Posterior vena cava (tissue), 2 donors: Measurements from ENCODE around the gene AEBP1. TPM values are rescaled to one million over a fixed set of nuclear protein-coding genes. Genes with fewer than 3 reads are reported as not detected.

Experiments
- DNase-seq: peaks from one replicate; pipeline ENCODE4 v3.0.0-alpha.2; 2020; ENCODE audit warnings: low spot score
- intact Hi-C, 2 donors: fragments of 100-400 bp; cut with DNase I; formaldehyde crosslinking; loops; one replicate each; pipeline versions ENCODE4 v1.14.1 to v1.14.2; 2022 to 2023
- total RNA-seq, 2 donors: library from RNA; stranded (reverse); fragmentation: NEBNext Ultra II Directional; extraction: Animal tissue kit (Norgen Biotek cat#: 25700); gene quantifications; one replicate each; pipeline ENCODE4 v1.2.1, GENCODE V29; 2021
- donor health status: DM: yes; HTN: yes; CAD: no.
- donor health status: DM: yes; HTN: yes; CAD: no.

Gene AEBP1
- total RNA-seq, 2 donors from 2014 or later: 783 to 919 TPM

DNA sequence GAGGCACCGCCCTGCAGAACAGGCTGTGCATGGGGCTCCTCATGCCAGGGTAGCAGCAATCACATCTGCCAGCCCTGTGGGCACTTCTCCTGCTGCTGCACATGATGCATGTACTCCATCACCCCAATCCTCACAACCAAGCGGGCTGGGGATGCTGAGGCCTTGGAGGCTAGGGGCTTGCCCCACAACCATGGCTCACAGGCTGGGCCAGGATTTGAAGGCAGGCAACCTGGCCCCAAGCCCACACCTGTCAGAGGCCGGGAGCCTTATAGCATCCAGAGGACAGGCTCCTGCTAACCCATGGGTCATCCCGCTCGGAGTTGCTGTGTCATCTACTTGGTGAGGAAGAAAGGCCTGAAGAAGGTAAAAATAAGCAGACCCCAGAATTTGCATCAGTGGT is 24.0 kb upstream of the AEBP1 start:
- intact Hi-C loops: no loop called here
- DNase-seq: peak; percentile 35

DNA sequence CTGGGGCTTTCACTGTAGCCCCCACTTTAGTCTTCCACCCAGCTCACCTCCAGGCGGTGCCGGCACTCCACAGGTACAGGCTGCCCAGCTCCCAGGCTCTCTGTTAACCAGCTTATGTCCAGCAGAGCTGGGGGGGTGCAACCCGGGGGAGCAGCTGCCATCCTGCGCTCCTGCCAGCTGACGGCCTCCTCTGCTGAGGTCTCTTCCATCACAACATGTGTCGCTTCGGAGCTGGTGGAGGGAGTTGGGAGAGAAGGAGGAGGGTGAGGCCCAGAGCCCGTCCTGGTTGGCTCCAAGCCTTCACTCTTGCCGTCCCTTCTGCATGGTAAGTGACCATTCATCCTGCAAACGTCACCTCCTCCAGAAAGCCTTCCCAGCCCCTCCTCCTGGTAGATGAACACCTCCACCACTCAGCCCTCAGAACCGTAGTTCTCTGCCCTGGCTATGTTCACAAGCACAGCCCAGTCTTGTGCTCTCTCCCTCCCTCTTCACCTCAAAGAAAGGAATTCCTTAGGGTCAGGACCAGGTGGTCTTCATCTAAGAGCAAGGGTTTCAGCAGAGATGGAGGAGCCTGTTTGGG is 23.4 kb upstream of the AEBP1 start:
- intact Hi-C loops: no loop called here
- DNase-seq: no peak

DNA sequence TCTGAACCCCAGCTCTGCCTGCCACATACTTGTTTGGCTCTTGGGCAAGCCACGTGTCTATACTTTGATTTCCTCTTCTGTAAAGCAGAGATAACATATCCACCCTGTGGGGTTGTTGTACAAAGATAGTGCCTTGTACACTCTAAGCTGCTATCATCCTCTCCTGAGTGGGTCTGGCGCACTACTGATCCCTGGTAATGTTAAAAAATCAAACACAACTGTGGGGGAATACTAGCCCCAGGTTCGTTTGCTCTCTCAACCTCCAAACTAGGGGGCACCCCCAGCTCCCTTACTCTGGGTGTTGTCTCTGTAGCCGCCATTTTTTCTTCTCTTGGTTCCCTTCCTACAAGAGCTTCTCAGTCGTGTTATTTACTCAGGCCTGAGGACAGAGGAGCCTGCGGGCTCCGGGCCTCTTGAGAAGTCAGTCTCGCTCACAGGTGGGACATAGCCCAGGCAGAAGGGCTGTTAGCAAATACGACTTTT is 22.8 kb upstream of the AEBP1 start:
- no peak for DNase-seq
- intact Hi-C loops: no loop called here

DNA sequence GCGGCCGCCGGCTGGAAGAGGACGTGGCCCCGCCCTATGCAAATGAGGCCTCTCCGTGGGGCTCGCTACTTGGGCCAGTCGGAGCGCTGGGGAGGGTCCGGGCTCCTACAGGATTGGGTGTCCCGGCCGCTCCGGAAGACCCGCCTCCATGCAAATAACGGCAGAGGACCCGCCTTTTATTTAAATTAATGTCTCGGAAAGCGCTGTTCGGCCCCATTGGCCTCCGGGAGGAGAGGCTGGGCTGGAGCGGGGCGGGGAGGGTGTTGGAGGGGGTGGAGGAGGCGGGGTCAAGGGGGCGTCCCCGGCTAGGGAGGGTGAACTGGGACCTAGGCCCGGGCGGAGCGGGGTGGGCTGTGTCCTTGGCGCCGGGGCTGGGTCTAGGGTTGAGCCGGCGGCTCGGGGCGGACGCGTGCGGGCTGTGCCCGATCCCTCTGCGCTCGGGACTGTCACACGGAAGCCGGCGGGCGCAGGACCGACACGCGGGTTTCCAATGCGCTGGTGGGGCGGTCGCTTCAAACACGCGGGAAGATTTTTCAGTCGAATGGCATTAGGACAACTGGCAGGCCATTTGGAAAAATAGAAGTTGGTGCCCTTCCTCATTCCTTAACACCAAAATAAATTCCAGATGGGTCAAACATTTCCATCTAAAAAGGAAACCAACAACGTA is 21.5 kb upstream of the AEBP1 start:
- DNase-seq: peak; percentile 100
- intact Hi-C loops: no loop called here

DNA sequence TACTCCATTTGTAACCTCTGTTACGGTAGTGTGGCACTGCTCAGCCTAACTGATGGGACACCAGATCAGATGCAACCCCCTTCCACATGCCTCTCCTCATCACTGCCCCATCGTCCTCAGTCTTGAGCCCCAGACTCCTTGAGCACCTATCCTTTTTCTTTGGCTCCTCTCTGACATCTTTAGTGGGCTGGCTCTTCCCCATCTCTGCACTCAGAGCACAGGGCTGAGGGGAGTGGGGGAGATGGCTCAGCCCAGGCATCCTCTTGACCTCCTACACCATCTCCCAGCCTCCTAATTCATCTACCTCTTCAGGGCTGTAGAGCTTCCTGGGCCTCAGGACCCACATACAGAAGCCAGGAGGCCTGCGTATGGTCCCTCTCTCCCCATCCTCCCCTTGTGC is 20.3 kb upstream of the AEBP1 start:
- intact Hi-C loops: no loop called here
- DNase-seq: no peak

DNA sequence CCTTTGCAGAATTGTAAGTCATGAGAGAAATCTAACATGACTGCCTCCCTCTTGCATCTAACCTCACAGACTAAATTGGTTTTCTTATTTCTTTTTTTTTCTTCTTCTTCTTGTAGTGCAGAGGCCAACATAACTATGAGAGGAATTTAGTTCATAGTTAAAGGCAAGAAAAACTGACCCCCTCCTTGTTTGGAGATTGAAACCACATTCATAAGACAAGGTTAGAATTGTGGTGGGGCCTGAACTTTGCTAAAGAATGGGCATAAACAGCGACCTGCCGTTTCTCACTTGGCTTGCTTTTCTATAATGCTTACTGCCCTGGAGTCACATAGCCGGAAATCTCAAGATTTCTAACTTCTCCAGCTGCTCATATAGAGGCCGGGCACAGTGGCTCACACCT is 19.4 kb upstream of the AEBP1 start:
- intact Hi-C loops: no loop called here
- no peak for DNase-seq

DNA sequence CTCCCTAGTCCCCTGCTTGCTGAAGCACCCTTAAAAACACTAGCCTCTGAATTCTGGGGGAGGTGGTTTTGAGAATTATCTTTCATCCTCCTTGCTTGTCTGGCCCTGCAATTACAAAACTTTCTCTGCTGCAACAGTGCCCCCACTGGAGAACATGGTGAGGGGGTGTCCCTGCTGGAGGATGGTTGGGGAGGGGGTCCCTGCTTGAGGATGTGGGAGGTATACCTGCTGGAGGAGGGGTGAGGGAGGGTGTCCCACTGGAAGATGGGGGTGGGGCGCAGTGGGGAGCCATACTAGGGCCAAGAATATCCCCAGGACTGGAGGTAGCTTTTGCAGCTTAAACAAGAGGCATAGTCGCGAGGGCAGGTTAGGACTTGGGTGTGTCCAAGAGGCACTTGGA is 18.6 kb upstream of the AEBP1 start:
- intact Hi-C loops: no loop called here
- no peak for DNase-seq

DNA sequence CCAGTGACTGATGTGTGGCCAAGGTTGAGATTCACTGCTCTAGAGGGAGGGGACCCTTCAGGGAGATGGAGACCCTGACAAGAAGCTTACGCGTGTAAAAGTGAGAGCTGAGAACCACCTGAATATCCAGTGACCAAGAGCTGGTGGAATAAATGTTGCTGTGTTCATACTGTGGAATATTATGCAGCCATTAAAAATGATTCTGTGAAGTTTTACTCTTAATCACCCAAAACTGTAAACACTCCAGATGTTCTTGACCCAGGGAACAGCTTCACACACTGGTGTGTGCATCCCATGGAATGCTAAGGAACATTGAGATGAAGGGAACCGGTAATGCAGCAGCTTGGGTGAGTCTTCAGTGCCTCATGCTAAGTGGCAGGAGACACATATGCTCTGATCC is 17.5 kb upstream of the AEBP1 start:
- DNase-seq: no peak
- intact Hi-C loops: no loop called here

DNA sequence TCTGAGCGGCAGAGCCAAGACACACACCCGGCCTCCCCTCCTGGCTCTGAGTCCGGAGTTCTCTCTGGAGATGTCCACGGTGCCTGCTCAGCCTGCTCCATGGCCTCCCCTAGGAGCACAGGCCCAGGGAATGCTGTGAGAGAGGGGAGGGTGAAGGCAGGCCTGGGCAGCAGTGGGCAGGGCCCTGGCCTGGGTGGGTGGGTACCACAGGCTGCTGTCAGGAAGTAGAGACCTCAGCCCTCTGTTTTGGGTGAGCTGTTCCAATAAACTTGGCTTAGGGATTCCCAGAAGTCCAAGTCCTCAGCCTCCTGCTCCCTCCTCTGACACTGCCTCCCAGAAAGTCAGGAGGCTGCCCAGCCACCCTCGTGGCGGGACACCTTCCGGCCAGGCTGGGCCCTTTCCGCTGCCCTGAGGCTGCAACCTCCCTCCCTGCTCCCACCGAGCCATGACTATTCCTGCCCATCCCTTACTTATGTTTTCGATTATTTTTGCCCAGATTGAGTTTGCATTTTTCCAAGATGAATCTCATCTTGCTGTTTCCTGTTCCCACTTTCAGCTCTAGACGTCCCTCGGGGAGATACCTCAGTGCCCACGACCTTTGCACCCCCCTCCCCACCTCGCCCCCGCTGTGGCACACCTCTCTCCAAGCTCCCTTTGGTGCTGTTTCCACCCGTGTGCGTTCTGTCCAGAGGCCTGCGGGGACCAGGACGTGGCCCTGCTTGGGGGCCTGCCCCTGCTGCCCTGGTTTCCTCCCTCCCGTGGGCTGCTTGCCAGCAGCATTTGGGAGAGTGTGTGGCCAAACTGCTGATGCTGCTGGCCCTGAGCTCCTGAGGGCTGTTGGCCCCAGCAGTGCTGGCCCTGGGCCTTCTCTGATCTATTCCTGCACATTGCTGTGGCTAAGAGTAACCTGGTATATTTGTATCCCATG is 16.0 kb upstream of the AEBP1 start:
- intact Hi-C loops: no loop called here
- peak; percentile 94 for DNase-seq

DNA sequence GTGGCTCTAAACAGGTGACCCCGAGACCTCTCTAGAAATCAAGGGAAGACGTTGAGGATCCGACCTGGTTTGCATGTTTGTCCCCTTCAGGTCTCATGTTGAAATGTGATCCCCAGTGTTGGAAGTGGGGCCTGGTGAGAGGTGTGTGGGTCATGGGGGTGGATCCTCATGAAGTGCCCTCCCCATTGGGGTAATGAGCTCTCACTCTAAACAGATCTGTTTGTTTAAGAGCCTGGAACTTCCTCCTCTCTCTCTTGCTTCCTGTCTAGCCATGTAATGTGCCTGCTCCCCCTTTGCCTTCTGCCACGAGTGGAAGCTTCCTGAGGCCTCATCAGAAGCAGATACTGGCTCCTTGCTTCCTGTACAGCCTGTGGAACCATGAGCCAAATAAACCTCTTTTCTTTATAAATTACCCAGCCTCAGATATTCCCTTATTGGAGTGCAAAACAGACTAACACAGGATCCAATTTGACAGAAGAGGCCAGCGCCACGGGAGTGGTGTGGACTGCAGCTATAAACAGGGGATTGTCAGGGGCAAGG is 11.0 kb upstream of the AEBP1 start:
- intact Hi-C loops: no loop called here
- DNase-seq: no peak

DNA sequence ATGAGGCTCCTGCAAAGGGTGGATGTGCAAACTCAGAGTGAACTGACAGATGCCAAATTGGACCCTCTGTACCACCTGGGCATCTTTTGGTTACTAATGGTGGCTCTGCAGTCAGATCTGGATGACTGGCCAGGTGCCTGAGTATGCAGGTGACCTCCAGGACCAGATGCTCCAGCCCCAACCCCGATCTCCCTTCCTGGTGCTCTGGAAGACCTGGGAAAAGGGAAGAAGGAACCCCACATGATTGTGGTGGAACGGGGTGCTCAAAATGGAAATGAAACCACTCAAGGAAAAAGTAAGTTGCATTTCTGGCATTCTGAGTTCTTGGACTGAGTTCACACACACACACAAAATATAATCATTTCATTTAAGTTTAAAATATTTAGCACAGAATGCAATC is 9.8 kb upstream of the AEBP1 start:
- intact Hi-C loops: no loop called here
- DNase-seq: no peak

DNA sequence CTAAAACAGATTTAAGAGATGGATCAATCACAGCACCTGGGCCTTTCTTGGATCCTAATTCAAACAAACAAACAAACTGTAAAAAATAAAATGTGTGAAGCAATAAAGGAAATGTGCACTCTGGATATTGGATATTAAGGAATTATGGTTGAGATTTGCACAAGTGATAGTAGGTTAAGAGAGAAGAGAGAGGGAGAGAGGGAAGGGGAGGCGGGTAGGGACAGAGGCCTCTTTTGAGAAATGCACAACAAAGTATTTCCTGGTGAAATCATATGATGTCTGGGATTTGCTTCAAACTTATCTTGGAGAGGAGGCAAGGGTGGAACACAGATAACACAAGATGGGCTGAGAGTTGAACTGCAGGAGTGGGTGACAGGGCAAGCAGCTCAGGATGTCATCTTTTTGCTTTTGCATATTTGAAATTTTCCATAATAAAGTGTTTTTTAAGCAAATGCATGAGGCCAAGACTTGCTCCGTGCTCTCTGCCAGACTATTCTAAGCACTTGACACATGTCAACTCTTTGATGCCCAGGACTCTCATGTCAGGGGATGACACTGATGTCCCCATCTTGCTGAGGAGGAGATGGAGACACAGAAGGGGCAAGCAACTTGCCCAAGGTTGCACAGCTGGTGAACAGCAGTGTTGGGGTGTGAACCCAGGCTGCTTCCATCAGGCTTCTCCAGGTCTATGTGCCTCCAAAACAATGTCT is 9.1 kb upstream of the AEBP1 start:
- intact Hi-C loops: no loop called here

DNA sequence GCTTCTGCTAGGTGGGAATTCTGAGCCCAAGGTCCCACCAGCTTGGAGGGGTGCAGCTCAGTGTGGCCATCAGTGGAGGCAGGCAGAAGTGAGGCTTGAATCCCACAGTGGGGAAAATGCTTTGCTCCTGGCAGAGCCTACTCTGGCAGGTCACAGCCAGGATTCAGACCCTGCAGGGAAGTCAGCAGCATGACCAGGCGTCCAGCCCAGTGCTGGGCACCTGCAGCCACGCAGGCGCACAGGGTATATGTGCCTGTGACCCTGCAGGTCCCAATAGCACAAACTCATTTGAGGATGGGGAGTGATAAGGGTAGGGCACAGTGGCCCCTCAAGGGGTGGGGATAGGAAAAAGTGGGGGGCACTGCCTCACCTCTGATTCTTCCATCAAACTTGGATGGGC is 8.4 kb upstream of the AEBP1 start:
- DNase-seq: no peak
- intact Hi-C loops: no loop called here

More for the DNA sequence above, 9.1 kb upstream of the AEBP1 start:
- DNase-seq: no peak

DNA sequence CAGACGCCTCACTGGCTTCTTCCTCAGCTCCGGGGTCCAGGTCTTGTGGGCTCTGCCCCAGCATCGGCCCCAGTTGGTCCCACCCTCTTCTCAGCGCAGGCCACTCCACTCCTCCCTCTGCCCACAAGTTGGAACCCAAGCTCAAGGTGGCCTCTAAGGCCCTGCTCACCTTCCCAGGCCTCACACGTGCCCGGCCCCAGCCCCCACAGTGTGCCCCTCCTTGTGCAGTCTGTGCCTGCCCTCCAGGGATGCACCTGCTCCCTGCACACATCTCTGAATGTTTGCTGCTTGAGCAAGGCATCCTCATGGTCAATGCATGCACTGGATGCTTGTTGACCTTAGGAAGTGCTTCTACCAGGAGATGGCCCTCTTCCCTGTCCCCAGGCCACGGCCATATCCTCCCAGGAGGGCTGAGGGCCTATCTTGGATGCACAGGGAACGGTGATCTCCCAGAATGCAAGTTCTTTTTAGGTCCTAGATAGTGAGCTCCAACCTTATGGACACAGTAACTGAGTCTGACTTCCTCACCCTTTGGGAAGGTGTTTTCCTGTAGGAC is 7.7 kb upstream of the AEBP1 start:
- intact Hi-C loops: no loop called here
- no peak for DNase-seq

DNA sequence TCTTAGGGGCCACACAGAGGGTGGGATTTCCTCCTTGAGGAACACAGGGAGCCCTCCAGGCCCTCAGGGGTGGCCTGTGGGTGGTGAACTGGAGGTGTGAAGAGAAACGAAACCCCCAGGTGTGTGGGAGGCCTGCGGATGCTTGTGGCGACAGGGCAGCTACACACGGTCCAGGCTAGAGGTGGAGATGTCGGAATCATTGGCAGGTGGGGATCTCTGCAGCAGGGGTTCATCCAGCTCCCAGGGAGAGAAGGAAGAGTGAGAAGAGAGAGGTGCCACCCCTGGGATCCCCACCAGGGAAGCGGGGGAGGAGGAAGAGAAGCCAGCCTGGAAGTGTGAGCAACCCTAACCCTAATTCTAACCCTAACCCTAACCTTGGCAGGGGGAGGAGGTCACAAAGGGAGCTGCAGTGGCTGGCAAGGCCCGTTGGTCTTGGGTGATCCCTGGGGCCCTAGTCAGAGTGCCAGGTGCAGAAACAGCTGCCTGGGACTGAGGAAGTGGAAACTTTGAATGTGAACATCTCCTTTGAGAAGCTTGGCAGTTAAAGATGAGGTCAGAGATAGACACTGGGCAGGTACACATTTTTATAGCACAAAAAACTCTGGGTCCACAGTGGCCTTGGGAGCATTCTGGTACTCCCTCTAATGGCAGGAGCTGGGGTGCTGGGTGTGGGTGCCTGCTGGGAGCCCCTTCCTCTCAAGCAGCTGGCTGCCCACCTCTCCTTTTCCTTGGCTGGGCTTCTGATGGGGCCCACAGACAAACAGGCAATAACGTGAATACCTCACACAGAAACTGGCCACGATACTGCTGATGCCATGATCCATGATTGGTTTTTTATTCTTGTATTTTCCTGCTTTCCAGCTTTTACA is 6.8 kb upstream of the AEBP1 start:
- intact Hi-C loops: no loop called here

DNA sequence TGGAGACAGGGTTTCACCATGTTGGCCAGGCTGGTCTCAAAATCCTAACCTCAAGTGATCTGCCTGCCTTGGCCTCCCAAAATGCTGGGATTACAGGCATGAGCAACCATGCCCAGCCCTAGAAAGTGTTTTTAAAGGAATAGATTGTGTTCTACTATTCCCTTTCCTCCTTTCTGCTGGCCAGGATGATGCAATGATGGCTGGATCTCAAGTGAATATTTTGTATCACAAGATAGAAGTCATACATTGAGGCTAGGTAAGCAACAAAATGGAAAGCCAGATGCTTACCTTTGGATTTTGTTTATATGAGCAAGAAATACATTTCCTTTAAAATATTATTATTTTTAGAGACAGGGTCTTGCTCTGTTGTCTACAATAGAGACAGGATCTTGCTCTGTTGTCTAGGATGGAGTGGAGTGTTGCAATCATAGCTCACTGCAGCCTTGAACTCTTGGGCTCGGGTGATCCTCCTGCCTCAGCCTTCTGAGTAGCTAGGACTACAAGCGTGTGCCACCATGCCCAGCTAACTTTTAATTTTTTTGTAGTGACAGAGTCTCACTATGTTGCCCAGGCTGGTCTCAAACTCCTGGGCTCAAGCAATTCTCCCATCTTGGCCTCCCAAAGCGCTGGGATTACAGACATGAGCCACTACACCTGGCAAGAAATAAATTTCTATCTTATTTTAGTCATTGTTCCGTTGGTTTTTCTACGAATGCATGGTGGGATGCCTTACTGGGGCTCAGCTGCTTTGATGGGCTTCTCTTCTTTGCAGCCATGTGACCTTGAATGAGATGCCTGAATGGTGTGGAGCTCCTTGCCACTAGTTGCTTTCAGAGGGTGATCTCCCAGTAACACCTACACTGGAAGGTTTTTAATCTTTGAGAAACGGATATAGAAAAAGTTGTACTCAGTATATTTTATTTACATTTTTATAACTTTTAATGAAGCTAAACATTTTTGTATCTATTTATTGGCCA is 5.8 kb upstream of the AEBP1 start:
- intact Hi-C loops: no loop called here
- no peak for DNase-seq

More for the DNA sequence above, 6.8 kb upstream of the AEBP1 start:
- DNase-seq: no peak

DNA sequence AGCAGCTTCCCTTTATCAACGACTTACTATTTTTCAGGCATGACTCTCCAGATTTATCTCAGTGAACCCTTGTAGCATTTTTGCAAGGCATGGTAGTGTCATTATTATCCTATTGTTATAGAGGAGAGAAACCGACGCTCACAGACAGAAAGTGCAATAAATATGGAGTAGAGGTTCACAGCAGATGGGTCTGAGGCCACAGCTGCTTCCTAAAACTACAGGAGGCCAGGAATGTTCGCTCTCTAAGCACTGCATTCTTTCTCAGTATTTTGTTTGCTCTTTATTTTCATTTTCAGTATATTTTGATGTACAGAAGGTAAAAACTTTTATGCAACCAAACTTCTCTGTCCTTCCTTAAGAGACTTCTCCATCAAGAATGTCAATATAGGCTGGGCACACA is 4.5 kb upstream of the AEBP1 start:
- DNase-seq: no peak
- intact Hi-C loops: no loop called here
